H9 (cell line): ENCODE data around the gene TTN. TPM values are rescaled to one million over a fixed set of nuclear protein-coding genes. Genes with fewer than 3 reads are reported as not detected.

Experiments used
- DNase-seq: peaks from one replicate; pipeline ENCODE4 v3.0.0-alpha.2; 2017
- H2AFZ ChIP-seq: one replicate; pipeline ENCODE4 v1.6.1; 2013; ENCODE audit warnings: mild to moderate bottlenecking, low read length, control low read depth, moderate library complexity
- H2AK5ac ChIP-seq: 2 replicates; pipeline ENCODE4 v1.6.1; 2013; ENCODE audit warnings: low read length, control low read depth, mixed read lengths; ENCODE audit not compliant: insufficient read length
- H2BK120ac ChIP-seq: one replicate; pipeline ENCODE4 v1.6.1; 2013; ENCODE audit warnings: low read depth, mild to moderate bottlenecking, low read length, control low read depth, inconsistent platforms; ENCODE audit not compliant: poor library complexity, severe bottlenecking
- H2BK12ac ChIP-seq: 2 replicates; pipeline ENCODE4 v1.6.1; 2013; ENCODE audit warnings: low read length, control low read depth, mixed read lengths, low read depth; ENCODE audit not compliant: insufficient read length
- H2BK15ac ChIP-seq: 2 replicates; pipeline ENCODE4 v1.6.1; 2013; ENCODE audit warnings: low read depth, low read length, control low read depth
- H2BK20ac ChIP-seq: one replicate; pipeline ENCODE4 v1.6.1; 2013; ENCODE audit warnings: low read depth, mild to moderate bottlenecking, low read length, control low read depth, inconsistent platforms; ENCODE audit not compliant: poor library complexity, severe bottlenecking
- H2BK5ac ChIP-seq: 2 replicates; pipeline ENCODE4 v1.6.1; 2013; ENCODE audit warnings: low read length, control low read depth, mixed read lengths; ENCODE audit not compliant: insufficient read length
- H3K14ac ChIP-seq: 2 replicates; pipeline ENCODE4 v1.6.1; 2013; ENCODE audit warnings: low read length, control low read depth; ENCODE audit not compliant: insufficient read depth
- H3K18ac ChIP-seq: 2 replicates; pipeline ENCODE4 v1.6.1; 2013; ENCODE audit warnings: low read depth, mild to moderate bottlenecking, mixed read lengths, low read length, control low read depth; ENCODE audit not compliant: insufficient read length
- H3K23ac ChIP-seq: 2 replicates; pipeline ENCODE4 v1.6.1; 2013; ENCODE audit warnings: low read length, control low read depth, mixed read lengths, low read depth; ENCODE audit not compliant: insufficient read length
- H3K23me2 ChIP-seq: 2 replicates; pipeline ENCODE4 v1.6.1; 2013; ENCODE audit warnings: low read depth, mild to moderate bottlenecking, mixed read lengths, low read length, control low read depth; ENCODE audit not compliant: insufficient read length, poor library complexity, severe bottlenecking
- H3K27ac ChIP-seq: 2 replicates; pipeline ENCODE4 v1.5.1; 2013; ENCODE audit warnings: low read length, control low read depth, mixed read lengths, low read depth; ENCODE audit not compliant: insufficient read length
- H3K27me3 ChIP-seq: 2 replicates; pipeline ENCODE4 v1.6.1; 2013; ENCODE audit warnings: low read length, control low read depth, inconsistent platforms; ENCODE audit not compliant: insufficient read depth
- H3K4ac ChIP-seq: 2 replicates; pipeline ENCODE4 v1.6.1; 2013; ENCODE audit warnings: low read depth, mild to moderate bottlenecking, control low read depth, inconsistent platforms, low read length, moderate library complexity
- H3K4me1 ChIP-seq: 2 replicates; pipeline ENCODE4 v1.6.1; 2013; ENCODE audit warnings: low read length, control low read depth, inconsistent platforms; ENCODE audit not compliant: insufficient read depth
- H3K4me2 ChIP-seq: 2 replicates; pipeline ENCODE4 v1.6.1; 2013; ENCODE audit warnings: low read length, control low read depth, mixed read lengths; ENCODE audit not compliant: insufficient read length, insufficient read depth
- H3K56ac ChIP-seq: 2 replicates; pipeline ENCODE4 v1.6.1; 2013; ENCODE audit warnings: low read depth, mild to moderate bottlenecking, mixed read lengths, low read length, control low read depth; ENCODE audit not compliant: insufficient read length
- H3K79me1 ChIP-seq: 2 replicates; pipeline ENCODE4 v1.6.1; 2013; ENCODE audit warnings: low read depth, mild to moderate bottlenecking, moderate library complexity, low read length, control low read depth, inconsistent platforms; ENCODE audit not compliant: insufficient read depth, poor library complexity, severe bottlenecking
- H3K79me2 ChIP-seq: 2 replicates; pipeline ENCODE4 v1.6.1; 2013; ENCODE audit warnings: low read length, control low read depth, inconsistent platforms; ENCODE audit not compliant: insufficient read depth
- H3K9ac ChIP-seq: 2 replicates; pipeline ENCODE4 v1.6.1; 2013; ENCODE audit warnings: low read length, control low read depth, mixed read lengths; ENCODE audit not compliant: insufficient read length; ENCODE audit errors: extremely low read depth
- H3K9me3 ChIP-seq: one replicate; pipeline ENCODE4 v1.6.1; 2013; ENCODE audit warnings: low read depth, low read length, inconsistent platforms; ENCODE audit not compliant: control insufficient read depth
- H3T11ph ChIP-seq: one replicate; pipeline ENCODE4 v1.6.1; 2013; ENCODE audit warnings: mild to moderate bottlenecking, low read length, control low read depth, inconsistent platforms
- H4K20me1 ChIP-seq: one replicate; pipeline ENCODE4 v1.6.1; 2013; ENCODE audit not compliant: control insufficient read depth, insufficient read length, insufficient read depth
- H4K5ac ChIP-seq: 2 replicates; pipeline ENCODE4 v1.6.1; 2013; ENCODE audit warnings: low read depth, mild to moderate bottlenecking, mixed read lengths, low read length, control low read depth; ENCODE audit not compliant: insufficient read length
- H4K8ac ChIP-seq: replicated peaks from 2 replicates; pipeline ENCODE4 v1.6.1; 2013; ENCODE audit warnings: low read length, control low read depth, mixed read lengths, low read depth; ENCODE audit not compliant: insufficient read length
- H4K91ac ChIP-seq: 2 replicates; pipeline ENCODE4 v1.6.1; 2013; ENCODE audit warnings: low read depth, mild to moderate bottlenecking, moderate library complexity, mixed read lengths, low read length, control low read depth; ENCODE audit not compliant: insufficient read length
- H3K27ac Mint-ChIP-seq, 3 experiments: 2 replicates in 2 of 3; 3 replicates in 1 of 3; pipeline ENCODE4 v1.8.0; 2020 to 2021; ENCODE audit warnings: mixed read lengths in 3 of 3, mild to moderate bottlenecking in 1 of 3, moderate library complexity in 1 of 3
- H3K27me3 Mint-ChIP-seq: 2 replicates; pipeline ENCODE4 v1.8.0; 2021; ENCODE audit warnings: low read depth, mild to moderate bottlenecking, moderate library complexity, mixed read lengths
- H3K36me3 Mint-ChIP-seq, 3 experiments: 2 replicates in 2 of 3; 3 replicates in 1 of 3; pipeline ENCODE4 v1.8.0; 2020 to 2021; ENCODE audit warnings: low read depth in 3 of 3, mixed read lengths in 3 of 3; ENCODE audit not compliant: insufficient read depth in 1 of 3
- H3K4me1 Mint-ChIP-seq, 2 experiments: 2 replicates each; pipeline ENCODE4 v1.8.0; 2020; ENCODE audit warnings: mixed read lengths in 2 of 2
- H3K4me3 Mint-ChIP-seq, 2 experiments: 2 replicates in 1 of 2; 3 replicates in 1 of 2; pipeline ENCODE4 v1.8.0; 2020 to 2021; ENCODE audit warnings: mild to moderate bottlenecking in 2 of 2, mixed read lengths in 2 of 2, moderate library complexity in 1 of 2
- H3K9me3 Mint-ChIP-seq, 2 experiments: 2 replicates in 1 of 2; 3 replicates in 1 of 2; pipeline ENCODE4 v1.8.0; 2020; ENCODE audit warnings: mild to moderate bottlenecking in 2 of 2, mixed read lengths in 2 of 2, moderate library complexity in 1 of 2
- WGBS: extraction: QIAGEN DNeasy Blood & Tissue Kit; methylation state at CpG from one replicate; pipeline ENCODE4 v1.1.7; 2013; ENCODE audit warnings: missing lambda C conversion rate, low lambda C conversion rate, mixed read lengths; ENCODE audit not compliant: insufficient read length; ENCODE audit errors: extremely low coverage; 5-methylcytosine and 5-hydroxymethylcytosine counted together
- total RNA-seq: library from RNA; stranded (reverse); gene quantifications from 2 replicates; pipeline ENCODE4 v1.2.1, GENCODE V29; 2021
- TF ChIP-seq, protein P1 (sequence below): fragments of 200-600 bp; sonication (generic); conservative IDR thresholded peaks from 3 replicates; pipeline ENCODE4 v1.8.0; 2021; ENCODE audit warnings: antibody characterized with exemption, mild to moderate bottlenecking

TTN gene
- total RNA-seq, 1 experiment from 2014 or later: 0.70 TPM

- Histone ChIP-seq H3K14ac (no peak overlapping the region), H3K27ac (no peak overlapping the region), H3K18ac (no peak overlapping the region), H3K4ac (no peak overlapping the region), H3T11ph (no peak overlapping the region), H3K4me1 (no peaks in the 10 kb centered on the region), H2AK5ac (no peak overlapping the region), H3K23me2 (no peaks in the 10 kb centered on the region), H4K8ac (no peak overlapping the region), H3K9me3 (no peaks in the 10 kb centered on the region), H3K27me3 (no peaks in the 10 kb centered on the region), H3K23ac (no peak overlapping the region), H2BK20ac (no peak overlapping the region), H2BK12ac (no peak overlapping the region), H3K79me1 (no peaks in the 10 kb centered on the region), H3K56ac (no peak overlapping the region), H2AFZ (no peak overlapping the region), H3K4me2 (no peak overlapping the region), H4K20me1 (no peaks in the 10 kb centered on the region), H4K5ac (no peak overlapping the region), H2BK120ac (no peak overlapping the region), H2BK5ac (no peak overlapping the region), H4K91ac (no peak overlapping the region), H3K9ac (no peak overlapping the region), H2BK15ac (no peak overlapping the region), H3K79me2 (no peaks in the 10 kb centered on the region)
- no CpG with 5 or more reads among the region's 1 CpG for WGBS
- Mint-ChIP-seq H3K27me3 (no peaks in the 10 kb centered on the region), H3K4me3 (no peak overlapping the region), H3K9me3 (no peaks in the 10 kb centered on the region), H3K27ac (no peak overlapping the region), H3K36me3 (no peaks in the 10 kb centered on the region; a peak in 1 of 7 replicates), H3K4me1 (no peaks in the 10 kb centered on the region)
- TF ChIP-seq, protein P1, sequence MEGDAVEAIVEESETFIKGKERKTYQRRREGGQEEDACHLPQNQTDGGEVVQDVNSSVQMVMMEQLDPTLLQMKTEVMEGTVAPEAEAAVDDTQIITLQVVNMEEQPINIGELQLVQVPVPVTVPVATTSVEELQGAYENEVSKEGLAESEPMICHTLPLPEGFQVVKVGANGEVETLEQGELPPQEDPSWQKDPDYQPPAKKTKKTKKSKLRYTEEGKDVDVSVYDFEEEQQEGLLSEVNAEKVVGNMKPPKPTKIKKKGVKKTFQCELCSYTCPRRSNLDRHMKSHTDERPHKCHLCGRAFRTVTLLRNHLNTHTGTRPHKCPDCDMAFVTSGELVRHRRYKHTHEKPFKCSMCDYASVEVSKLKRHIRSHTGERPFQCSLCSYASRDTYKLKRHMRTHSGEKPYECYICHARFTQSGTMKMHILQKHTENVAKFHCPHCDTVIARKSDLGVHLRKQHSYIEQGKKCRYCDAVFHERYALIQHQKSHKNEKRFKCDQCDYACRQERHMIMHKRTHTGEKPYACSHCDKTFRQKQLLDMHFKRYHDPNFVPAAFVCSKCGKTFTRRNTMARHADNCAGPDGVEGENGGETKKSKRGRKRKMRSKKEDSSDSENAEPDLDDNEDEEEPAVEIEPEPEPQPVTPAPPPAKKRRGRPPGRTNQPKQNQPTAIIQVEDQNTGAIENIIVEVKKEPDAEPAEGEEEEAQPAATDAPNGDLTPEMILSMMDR: no peak
- DNase-seq: no peak
Measured at GRCh38 chr2:178615969-178616368, 191.3 kb downstream of the TTN start.
